Fibroblast of peridontal ligament (primary cell): ENCODE results near the gene ZNF584.
"Not testable (repeated sequence)": the region's sequence is repeated elsewhere in the genome, so short reads cannot be mapped to it uniquely, and the experiment has no call there.

Source experiments
- DNase-seq: peaks from one replicate; pipeline ENCODE4 v3.0.0-alpha.2; 2010; ENCODE audit errors: extremely low read depth

The ZNF584 gene

GRCh38 chr19:58408152-58409009, at the start of gene ZNF584:
Gene ZNF584 (plus strand): TSS chr19:58408649. CDS start chr19:58409148, 499 bp downstream.
- peak; percentile 92 for DNase-seq

DNA sequence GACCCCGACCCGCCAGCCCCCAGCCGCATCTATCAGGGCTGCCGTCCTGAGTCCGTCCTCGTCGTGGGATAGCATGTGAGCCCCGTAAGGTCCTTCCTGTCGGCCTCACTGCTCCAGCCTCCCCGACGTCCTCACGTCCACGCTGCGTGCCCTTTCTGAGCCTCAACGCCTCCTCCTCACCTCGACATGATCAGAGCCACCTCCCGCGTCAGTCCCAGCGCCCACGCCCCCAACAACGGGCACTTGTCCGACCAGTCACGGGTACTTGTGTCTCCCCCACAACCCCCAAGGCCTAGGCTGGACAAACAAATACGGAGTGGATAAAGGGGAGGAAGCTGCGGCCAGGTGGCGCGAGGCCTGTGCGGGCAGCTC, 46.6 kb upstream of the ZNF584 start:
- DNase-seq = no peak

- peak; percentile 95 for DNase-seq
These were observed 46.0 kb upstream of the ZNF584 start, which contains the start of gene ZNF497 for GRCh38 chr19:58362272-58362994. Gene ZNF497 (minus strand): TSS chr19:58362751. CDS start chr19:58357635, 5,116 bp downstream.

GRCh38 chr19:58364146-58364545, 44.3 kb upstream of the ZNF584 start:
- no peak for DNase-seq

GRCh38 chr19:58366585-58367430, 41.6 kb upstream of the ZNF584 start:
- DNase-seq = no peak

DNA sequence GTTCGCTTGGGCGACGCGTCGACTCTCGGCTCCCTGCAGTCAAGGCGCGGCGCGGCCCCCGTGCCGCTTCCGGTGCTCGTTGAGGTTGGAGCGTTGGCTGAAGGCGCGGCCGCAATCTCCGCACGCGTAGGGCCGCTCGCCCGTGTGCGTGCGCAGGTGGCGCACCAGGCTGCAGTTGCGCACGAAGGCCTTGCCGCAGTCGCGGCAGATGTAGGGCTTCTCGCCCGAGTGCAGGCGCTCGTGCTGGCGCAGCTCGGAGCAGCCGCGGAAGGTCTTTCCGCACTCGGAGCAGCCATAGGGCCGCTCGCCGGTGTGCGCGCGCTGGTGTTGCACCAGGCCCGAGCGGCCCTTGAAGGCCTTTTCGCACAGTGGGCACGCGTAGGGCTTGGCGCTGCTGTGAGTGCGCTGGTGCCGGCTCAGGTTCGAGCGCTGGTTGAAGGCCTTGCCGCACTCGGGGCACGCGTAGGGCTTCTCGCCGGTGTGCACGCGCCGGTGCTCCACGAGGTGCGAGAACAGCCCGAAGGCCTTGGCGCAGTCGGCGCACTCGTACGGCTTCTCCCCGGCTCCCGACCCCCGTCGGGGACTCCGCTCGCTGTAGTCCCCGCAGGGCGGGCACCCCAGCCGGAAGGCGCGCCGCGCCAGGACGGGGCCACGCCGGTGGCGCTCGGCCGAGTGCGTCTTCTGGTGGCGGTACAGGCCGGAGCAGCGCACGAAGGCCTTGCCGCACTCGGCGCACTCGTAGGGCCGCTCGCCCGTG, 40.6 kb upstream of the ZNF584 start:
- DNase-seq = no peak

DNA sequence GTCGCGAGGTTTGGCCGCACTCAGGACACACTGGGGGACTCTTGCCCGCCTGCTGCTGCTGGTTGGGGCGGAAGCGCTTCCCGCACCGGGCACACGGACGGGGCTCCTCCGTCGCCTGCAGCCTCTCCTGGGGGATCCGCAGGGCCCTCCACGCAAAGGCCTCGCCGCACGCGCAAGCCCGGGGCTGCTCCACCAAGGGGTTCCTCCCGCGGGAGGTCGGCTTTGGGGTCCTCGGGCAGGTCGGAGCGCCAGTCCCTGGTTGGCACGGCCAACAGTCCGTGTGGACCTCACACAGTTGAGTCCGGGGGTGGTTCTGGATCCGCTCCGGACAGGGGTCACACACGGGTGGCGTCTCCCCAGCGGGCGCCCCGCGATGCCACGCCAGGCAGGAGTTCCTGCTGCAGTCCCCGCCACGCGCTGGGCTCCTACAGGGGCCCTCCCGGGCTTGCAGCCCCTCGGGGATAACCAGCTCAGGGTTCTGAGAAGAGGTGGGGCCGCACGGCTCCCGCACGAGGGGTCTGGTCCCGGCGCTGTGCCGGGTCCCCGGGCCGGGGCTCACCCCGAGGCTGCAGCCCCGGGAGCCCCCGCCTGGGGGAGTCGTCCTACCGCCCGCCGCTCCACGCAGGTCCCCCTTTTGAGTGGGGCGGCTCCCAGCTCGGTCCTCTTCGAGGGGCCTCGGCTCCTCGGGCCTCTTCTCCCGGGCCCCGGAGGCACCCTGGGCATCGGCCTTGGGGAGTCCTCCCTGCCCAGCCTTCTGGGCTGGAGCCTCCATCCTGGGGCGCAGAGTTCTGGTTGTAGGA, 39.7 kb upstream of the ZNF584 start:
- DNase-seq = no peak

DNA sequence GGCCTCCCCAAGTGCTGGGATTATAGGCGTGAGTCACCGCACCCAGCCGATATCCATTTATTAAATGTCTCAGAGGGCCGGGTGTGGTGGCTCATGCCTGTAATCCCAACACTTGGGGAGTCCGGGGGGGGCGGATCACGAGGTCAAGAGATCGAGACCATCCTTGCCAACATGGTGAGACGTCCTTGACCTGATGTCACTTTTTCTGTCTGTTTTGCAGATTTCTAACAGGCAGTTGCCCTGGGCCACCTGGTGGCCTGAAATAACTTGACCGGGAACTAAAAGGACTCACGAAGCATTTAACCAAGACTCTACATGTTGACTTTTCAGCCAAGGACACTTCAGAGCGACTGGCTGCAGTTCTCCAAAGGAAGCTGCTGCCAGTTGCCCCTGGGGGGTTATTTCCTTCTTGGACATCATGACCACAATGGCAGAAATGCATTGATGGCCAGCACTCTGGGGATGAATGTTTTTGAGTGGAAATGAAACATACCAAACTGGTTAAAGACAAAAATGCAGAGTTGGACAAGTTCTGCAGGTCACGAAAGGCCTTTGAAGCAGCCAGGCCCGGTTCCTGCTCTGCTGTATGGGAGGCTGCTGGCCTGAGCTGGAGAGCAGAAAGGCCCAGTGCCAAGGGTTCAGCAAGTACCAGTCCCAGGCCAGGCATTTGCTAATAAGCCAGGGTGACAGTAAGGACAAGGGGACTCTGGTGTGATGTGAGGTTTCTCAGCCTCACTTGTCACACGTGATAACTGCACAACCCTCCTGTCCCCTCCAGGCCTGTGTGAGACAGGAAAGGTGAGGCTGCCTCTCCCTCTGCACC, 35.9 kb upstream of the ZNF584 start:
- DNase-seq = no peak

DNA sequence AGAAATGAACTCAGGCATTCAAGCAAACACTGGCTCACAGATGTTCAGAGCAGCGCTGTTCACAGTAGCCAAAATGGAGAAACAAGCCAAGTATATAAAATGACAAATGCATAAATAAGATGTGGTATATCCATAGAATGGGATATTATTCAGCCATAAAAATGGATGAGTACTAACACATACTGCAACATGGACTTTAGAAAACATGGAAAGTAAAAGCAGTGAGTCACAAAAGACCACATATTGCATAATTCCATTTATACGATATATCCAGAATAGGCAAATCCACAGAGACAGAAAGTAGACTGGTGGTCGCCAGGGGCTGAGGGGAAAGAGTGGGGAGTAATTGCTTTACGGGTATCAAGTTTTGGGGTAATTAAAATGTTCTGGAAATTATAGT, 34.2 kb upstream of the ZNF584 start:
- peak; percentile 34 for DNase-seq

- not testable (repeated sequence) for DNase-seq
These were observed 31.7 kb upstream of the ZNF584 start for GRCh38 chr19:58376724-58377123.

- DNase-seq = no peak
These were observed 29.2 kb upstream of the ZNF584 start for GRCh38 chr19:58379246-58379645.

DNA sequence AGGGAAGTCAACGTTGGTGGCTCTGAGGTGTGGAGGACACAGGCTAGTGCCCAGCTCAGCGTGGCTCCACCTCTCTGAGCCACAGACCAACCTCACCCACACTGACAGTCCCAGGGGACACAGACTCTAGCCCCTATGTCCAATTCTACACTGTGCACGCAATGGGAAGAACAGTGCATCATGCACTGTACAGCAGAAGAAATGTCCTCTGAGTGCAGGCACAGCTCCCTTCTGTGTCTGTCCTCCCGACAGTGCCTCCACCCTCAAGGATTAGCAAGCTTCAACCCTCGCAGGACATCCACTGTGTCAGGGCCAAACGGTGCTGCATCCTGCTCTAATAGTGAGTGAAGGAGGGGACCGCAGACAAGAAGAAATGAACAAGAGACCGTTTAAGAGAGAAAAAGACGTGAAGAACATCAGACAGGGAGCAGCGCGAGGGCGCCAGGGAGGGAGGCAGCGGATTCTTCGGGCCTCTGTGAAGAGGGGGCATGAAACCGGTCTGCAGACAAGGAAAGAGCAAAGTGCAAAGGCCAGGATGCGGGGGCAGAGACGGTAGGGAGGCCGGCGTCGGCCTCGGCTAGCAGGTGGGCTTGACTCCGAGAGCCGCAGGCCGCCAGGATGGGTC, 28.3 kb upstream of the ZNF584 start:
- DNase-seq = no peak

- peak; percentile 100 for DNase-seq
These were observed 27.6 kb upstream of the ZNF584 start, which contains the start of gene ZNF837 for GRCh38 chr19:58380662-58381459. Gene ZNF837 (minus strand): TSS chr19:58381030. CDS start chr19:58369332, 11,698 bp downstream.

GRCh38 chr19:58381460-58382212, 26.8 kb upstream of the ZNF584 start:
- DNase-seq = no peak

- no peak for DNase-seq
These were observed 25.3 kb upstream of the ZNF584 start for GRCh38 chr19:58382997-58383603.

- no peak for DNase-seq
These were observed 23.0 kb upstream of the ZNF584 start for GRCh38 chr19:58385313-58385890.
